ENCODE measurements around the gene C19orf12.

- no peak for TF ChIP-seq CTCF (IDR thresholded peaks at IDR 0.05; ENCODE audit: borderline replicate concordance, extremely low read depth, low read length, poor library complexity, severe bottlenecking)
- TF ChIP-seq EZH2 (IDR thresholded peaks at IDR 0.05; ENCODE audit: borderline replicate concordance, low read depth, low read length, severe bottlenecking) = no peak
Observed at GRCh38 chr19:29663861-29664752, 51.0 kb downstream of the C19orf12 start.

Data from DND-41 (cell line).